Mesenchymal stem cell (in vitro differentiated cells and primary cell): ENCODE data around the gene CDC42EP1. TPM values are rescaled to one million over a fixed set of nuclear protein-coding genes. Genes with fewer than 3 reads are reported as not detected.

Experiments
- DNase-seq: peaks from one replicate; pipeline ENCODE4 v3.0.0-alpha.2; 2013
- H2AFZ ChIP-seq: one replicate; pipeline ENCODE4 v1.6.1; 2013; ENCODE audit warnings: low read depth, mild to moderate bottlenecking, control low read depth, inconsistent platforms, low read length, moderate library complexity
- H2AK5ac ChIP-seq: 2 replicates; pipeline ENCODE4 v1.6.1; 2013; ENCODE audit warnings: low read length, moderate library complexity, mild to moderate bottlenecking, inconsistent platforms; ENCODE audit not compliant: severe bottlenecking
- H2BK120ac ChIP-seq: one replicate; pipeline ENCODE4 v1.6.1; 2013; ENCODE audit warnings: low read depth, mild to moderate bottlenecking, inconsistent platforms, low read length, moderate library complexity
- H2BK12ac ChIP-seq, 2 experiments: one replicate each; pipeline ENCODE4 v1.6.1; 2013; ENCODE audit warnings: inconsistent platforms in 2 of 2, low read length in 2 of 2, mild to moderate bottlenecking in 2 of 2, moderate library complexity in 2 of 2, control low read depth in 1 of 2
- H2BK15ac ChIP-seq: one replicate; pipeline ENCODE4 v1.6.1; 2013; ENCODE audit warnings: mild to moderate bottlenecking, low read depth, inconsistent platforms; ENCODE audit not compliant: poor library complexity, severe bottlenecking
- H2BK5ac ChIP-seq: 2 replicates; pipeline ENCODE4 v1.6.1; 2013; ENCODE audit warnings: low read depth, mild to moderate bottlenecking, low read length, control low read depth, inconsistent platforms; ENCODE audit not compliant: poor library complexity, severe bottlenecking
- H3K14ac ChIP-seq, 2 experiments: one replicate each; pipeline ENCODE4 v1.6.1; 2013; ENCODE audit warnings: inconsistent platforms in 2 of 2, low read length in 2 of 2, control low read depth in 1 of 2, mild to moderate bottlenecking in 1 of 2, moderate library complexity in 1 of 2
- H3K18ac ChIP-seq, 2 experiments: one replicate each; pipeline ENCODE4 v1.6.1; 2013; ENCODE audit warnings: inconsistent platforms in 2 of 2, low read length in 2 of 2, control low read depth in 1 of 2, low read depth in 1 of 2, mild to moderate bottlenecking in 1 of 2
- H3K23ac ChIP-seq, 2 experiments: one replicate each; pipeline ENCODE4 v1.6.1; 2013; ENCODE audit warnings: inconsistent platforms in 2 of 2, low read length in 2 of 2, mild to moderate bottlenecking in 2 of 2, moderate library complexity in 2 of 2, control low read depth in 1 of 2
- H3K27ac ChIP-seq: 2 replicates; pipeline ENCODE4 v1.5.1; 2013; ENCODE audit warnings: mild to moderate bottlenecking, moderate library complexity, low read length, control low read depth, inconsistent platforms; ENCODE audit not compliant: poor library complexity, severe bottlenecking
- H3K27me3 ChIP-seq, 2 experiments: 2 replicates each; pipeline versions ENCODE4 v1.6.1 to v1.7.0; 2013; ENCODE audit warnings: low read length in 2 of 2, mild to moderate bottlenecking in 2 of 2, moderate library complexity in 2 of 2, control low read depth in 1 of 2, inconsistent platforms in 1 of 2; ENCODE audit not compliant: control insufficient read depth in 1 of 2, insufficient read depth in 1 of 2
- H3K36me3 ChIP-seq, 2 experiments: 2 replicates each; pipeline versions ENCODE4 v1.6.1 to v1.7.0; 2013; ENCODE audit warnings: low read length in 2 of 2, control low read depth in 1 of 2, inconsistent platforms in 1 of 2, low read depth in 1 of 2, mild to moderate bottlenecking in 1 of 2; ENCODE audit not compliant: insufficient read depth in 2 of 2, control insufficient read depth in 1 of 2
- H3K4ac ChIP-seq, 2 experiments: one replicate each; pipeline ENCODE4 v1.6.1; 2013; ENCODE audit warnings: inconsistent platforms in 2 of 2, low read length in 2 of 2, mild to moderate bottlenecking in 2 of 2, moderate library complexity in 2 of 2, control low read depth in 1 of 2, low read depth in 1 of 2
- H3K4me1 ChIP-seq: 2 replicates; pipeline ENCODE4 v1.6.1; 2013; ENCODE audit warnings: low read depth, low read length, control low read depth; ENCODE audit not compliant: control insufficient read depth, insufficient read depth
- H3K4me2 ChIP-seq: 2 replicates; pipeline ENCODE4 v1.6.1; 2013; ENCODE audit warnings: low read length, mild to moderate bottlenecking, inconsistent platforms; ENCODE audit not compliant: poor library complexity, severe bottlenecking
- H3K4me3 ChIP-seq, 2 experiments: 2 replicates each; pipeline versions ENCODE4 v1.5.1 to v1.7.0; 2013; ENCODE audit warnings: low read length in 2 of 2, mild to moderate bottlenecking in 2 of 2, control low read depth in 1 of 2, low read depth in 1 of 2; ENCODE audit not compliant: insufficient read depth in 1 of 2
- H3K79me1 ChIP-seq: replicated peaks from 2 replicates; pipeline ENCODE4 v1.6.1; 2013; ENCODE audit warnings: mild to moderate bottlenecking, control low read depth, low read length, inconsistent platforms; ENCODE audit not compliant: poor library complexity, severe bottlenecking
- H3K9ac ChIP-seq: 2 replicates; pipeline ENCODE4 v1.7.0; 2013; ENCODE audit warnings: mild to moderate bottlenecking, low read length, moderate library complexity
- H3K9me3 ChIP-seq: 2 replicates; pipeline ENCODE4 v1.7.0; 2013; ENCODE audit warnings: mild to moderate bottlenecking, low read length; ENCODE audit not compliant: control insufficient read depth
- H4K8ac ChIP-seq: one replicate; pipeline ENCODE4 v1.6.1; 2013; ENCODE audit warnings: inconsistent platforms, mild to moderate bottlenecking, low read length, moderate library complexity
- H4K91ac ChIP-seq: one replicate; pipeline ENCODE4 v1.6.1; 2013; ENCODE audit warnings: mild to moderate bottlenecking, low read length, inconsistent platforms
- WGBS: methylation state at CpG from one replicate; pipeline ENCODE4 v1.1.7; 2013; ENCODE audit warnings: mixed read lengths; 5-methylcytosine and 5-hydroxymethylcytosine counted together
- polyA plus RNA-seq, 2 experiments: library from polyadenylated mRNA; stranded (reverse); fragments of 200-250 nt; gene quantifications; one replicate each; pipeline ENCODE4 v1.2.3, GENCODE V29; 2013

Gene CDC42EP1, protein sequence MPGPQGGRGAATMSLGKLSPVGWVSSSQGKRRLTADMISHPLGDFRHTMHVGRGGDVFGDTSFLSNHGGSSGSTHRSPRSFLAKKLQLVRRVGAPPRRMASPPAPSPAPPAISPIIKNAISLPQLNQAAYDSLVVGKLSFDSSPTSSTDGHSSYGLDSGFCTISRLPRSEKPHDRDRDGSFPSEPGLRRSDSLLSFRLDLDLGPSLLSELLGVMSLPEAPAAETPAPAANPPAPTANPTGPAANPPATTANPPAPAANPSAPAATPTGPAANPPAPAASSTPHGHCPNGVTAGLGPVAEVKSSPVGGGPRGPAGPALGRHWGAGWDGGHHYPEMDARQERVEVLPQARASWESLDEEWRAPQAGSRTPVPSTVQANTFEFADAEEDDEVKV
- polyA plus RNA-seq (2013, experiment 1 of 2): 117 TPM
- polyA plus RNA-seq (2013, experiment 2 of 2): 113 TPM

DNA sequence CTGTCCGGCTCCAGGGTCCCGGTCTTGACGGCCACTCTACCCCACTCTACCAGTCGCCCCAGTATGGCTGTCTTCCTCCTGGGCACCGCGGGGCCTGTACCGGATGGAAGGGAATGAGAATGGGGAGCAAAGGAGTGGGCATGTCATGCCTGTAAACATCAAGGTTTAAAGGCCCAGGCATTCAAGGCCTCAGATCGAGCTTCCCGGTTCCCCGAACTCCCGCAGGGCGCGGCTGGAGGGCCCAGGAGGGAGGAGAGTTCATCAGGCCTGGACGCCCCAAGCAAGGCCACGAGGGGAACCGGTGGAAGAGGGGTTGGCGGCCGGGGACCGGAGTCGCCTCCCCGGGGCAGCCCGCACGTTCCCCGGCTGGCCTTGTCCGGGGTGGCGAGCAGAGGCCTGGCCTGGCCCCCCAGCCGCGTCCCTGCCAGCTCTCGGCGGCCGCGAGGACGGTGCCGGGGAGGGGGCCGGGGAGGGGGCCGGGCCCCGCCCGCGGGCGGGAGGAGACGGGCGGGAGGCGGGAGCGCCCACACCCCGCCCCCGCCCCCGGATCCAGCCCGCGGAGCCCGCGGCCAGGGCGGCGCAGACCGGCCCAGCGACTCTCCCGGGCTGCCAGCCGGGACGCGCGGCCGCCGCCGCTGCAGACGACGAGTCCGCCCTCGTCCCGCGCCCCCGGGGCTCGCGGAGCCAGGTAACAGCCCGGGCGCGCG, at the start of gene CDC42EP1:
TSS of gene CDC42EP1 (plus strand) at position 580 of the 707 bp plus-strand sequence. CDS start 5,870 bp downstream, outside the sequence.
- no peaks in the 10 kb centered on the region for H3K27me3 ChIP-seq
- H2AFZ ChIP-seq: no peak within 1 kb of the TSS
- peak within 1 kb of the TSS; percentile 98 for H4K91ac ChIP-seq
- peak within 1 kb of the TSS; percentile 1 to 91 for H3K23ac ChIP-seq
- no peaks in the 10 kb centered on the region for H3K9me3 ChIP-seq
- 1% methylated on average over 29 of the region's 76 CpGs for WGBS
- H2AK5ac ChIP-seq: peak within 1 kb of the TSS; percentile 54
- DNase-seq: peak; percentile 64
- H3K4me1 ChIP-seq: peaks cover 56% of the 10 kb centered on the region
- peak within 1 kb of the TSS; percentile 71 to 96 for H3K4me3 ChIP-seq
- H2BK15ac ChIP-seq: peak within 1 kb of the TSS; percentile 94
- H2BK5ac ChIP-seq: peak within 1 kb of the TSS; percentile 100
- peaks cover 4% of the 10 kb centered on the region for H3K79me1 ChIP-seq
- peak within 1 kb of the TSS; percentile 94 to 98 for H3K18ac ChIP-seq
- H3K9ac ChIP-seq: peak within 1 kb of the TSS; percentile 96
- peak within 1 kb of the TSS; percentile 100 for H2BK120ac ChIP-seq
- H3K27ac ChIP-seq: peak within 1 kb of the TSS; percentile 97
- peak within 1 kb of the TSS; percentile 97 for H4K8ac ChIP-seq
- H3K4me2 ChIP-seq: peak within 1 kb of the TSS; percentile 86
- peak within 1 kb of the TSS; percentile 85 to 99 for H2BK12ac ChIP-seq
- H3K4ac ChIP-seq: peak within 1 kb of the TSS; percentile 92 to 98
- H3K36me3 ChIP-seq: peaks cover 5 to 14% of the 10 kb centered on the region in 2 experiments
- peak within 1 kb of the TSS; percentile 39 to 97 for H3K14ac ChIP-seq

DNA sequence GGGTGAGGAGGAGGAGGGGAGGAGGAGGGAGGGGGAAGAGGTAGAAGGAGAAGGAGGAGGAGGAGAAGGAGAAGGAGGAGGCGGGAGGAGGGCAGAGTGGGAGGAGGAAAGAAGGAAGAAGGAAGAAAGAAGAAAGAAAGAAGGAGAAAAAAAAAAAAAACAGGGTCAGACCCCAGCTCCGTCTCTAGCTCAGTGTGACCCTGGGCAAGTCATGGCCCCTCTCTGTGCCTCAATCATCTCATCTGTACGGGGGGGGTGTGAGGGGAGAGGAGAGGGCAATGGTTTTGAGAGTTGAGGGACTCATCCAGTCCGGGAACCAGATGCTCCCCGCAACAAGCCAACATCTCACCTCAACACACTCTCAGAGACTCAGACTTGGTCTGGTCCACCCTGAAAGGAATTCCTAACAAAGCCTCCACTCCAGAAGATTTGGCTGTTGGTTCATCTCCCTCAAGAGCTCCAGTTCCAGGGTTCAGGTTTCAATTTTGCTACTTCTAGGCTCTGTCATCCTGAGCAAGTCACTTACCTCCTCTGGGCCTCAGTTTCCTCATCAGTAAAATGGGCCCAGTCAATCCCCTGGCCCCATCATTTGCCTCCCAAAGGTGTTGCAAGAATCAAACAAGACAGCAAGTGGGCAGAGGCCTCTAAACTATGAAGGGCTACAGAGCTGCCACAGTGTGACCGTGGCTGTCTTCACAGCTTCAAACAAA, 48.7 kb upstream of the CDC42EP1 start:
- Histone ChIP-seq H2AFZ (no peak overlapping the region), H3K4me1 (peaks cover 53% of the 10 kb centered on the region), H3K18ac (peak overlapping the region; percentile 80 to 81), H3K27me3 (no peaks in the 10 kb centered on the region), H3K14ac (peak overlapping the region in 1 of 2 experiments; percentile 93), H2BK12ac (peak overlapping the region in 1 of 2 experiments; percentile 91), H3K4me2 (peak overlapping the region; percentile 3), H3K23ac (no peak overlapping the region), H3K36me3 (peaks cover 46 to 66% of the 10 kb centered on the region in 2 experiments), H3K9ac (peak overlapping the region; percentile 21), H3K4me3 (peak overlapping the region in 1 of 2 experiments; percentile 17), H4K91ac (no peak overlapping the region), H4K8ac (peak overlapping the region; percentile 78), H3K9me3 (peaks cover 3% of the 10 kb centered on the region), H3K27ac (peak overlapping the region; percentile 93), H3K4ac (peak overlapping the region in 1 of 2 experiments; percentile 13), H2BK120ac (no peak overlapping the region), H2BK15ac (no peak overlapping the region), H3K79me1 (peaks cover 36% of the 10 kb centered on the region), H2AK5ac (peak overlapping the region; percentile 89), H2BK5ac (peak overlapping the region; percentile 54)
- 91% methylated on average over 3 of the region's 6 CpGs for WGBS
- DNase-seq: no peak

DNA sequence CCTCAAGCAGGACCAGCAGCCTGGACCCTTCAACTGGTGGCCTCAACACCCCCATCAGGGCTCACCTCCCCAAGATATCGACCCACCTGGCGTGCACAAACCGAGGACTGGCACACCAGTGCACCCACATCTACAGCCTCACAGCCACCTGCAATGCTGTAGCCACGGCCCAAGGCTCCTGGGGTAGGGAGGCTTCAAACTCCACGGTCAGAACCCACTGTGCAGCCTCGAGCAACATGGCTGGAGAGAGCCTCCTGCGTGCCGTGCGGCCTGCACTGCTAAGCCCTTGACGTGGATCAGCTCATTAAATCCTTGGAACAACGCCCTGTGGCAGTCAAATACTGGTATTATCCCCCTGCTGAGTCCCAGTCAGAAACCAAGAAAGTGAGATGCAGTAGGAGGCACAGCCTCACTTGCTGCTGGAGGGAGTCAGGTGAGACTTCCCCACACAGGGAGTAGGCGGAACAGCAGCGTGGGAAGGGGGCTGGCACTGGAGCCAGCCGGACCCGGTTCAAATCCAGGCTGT, 45.7 kb upstream of the CDC42EP1 start:
- peaks cover 6% of the 10 kb centered on the region for H3K9me3 ChIP-seq
- no peak overlapping the region for H2BK15ac ChIP-seq
- no peak overlapping the region for H3K4ac ChIP-seq
- H3K14ac ChIP-seq: peak overlapping the region in 1 of 2 experiments; percentile 28
- peaks cover 12% of the 10 kb centered on the region for H3K79me1 ChIP-seq
- H3K4me3 ChIP-seq: no peak overlapping the region
- peak overlapping the region; percentile 94 for H2AK5ac ChIP-seq
- H3K23ac ChIP-seq: peak overlapping the region in 1 of 2 experiments; percentile 63
- H4K8ac ChIP-seq: no peak overlapping the region
- DNase-seq: no peak
- H2BK120ac ChIP-seq: no peak overlapping the region
- H3K18ac ChIP-seq: peak overlapping the region in 1 of 2 experiments; percentile 23
- peaks cover 48% of the 10 kb centered on the region for H3K4me1 ChIP-seq
- no peak overlapping the region for H2BK5ac ChIP-seq
- H3K36me3 ChIP-seq: peaks cover 33 to 36% of the 10 kb centered on the region in 2 experiments
- no peak overlapping the region for H2BK12ac ChIP-seq
- no peaks in the 10 kb centered on the region for H3K27me3 ChIP-seq
- H2AFZ ChIP-seq: peak overlapping the region; percentile 42
- peak overlapping the region; percentile 15 for H3K27ac ChIP-seq
- 93% methylated on average over 15 of the region's 15 CpGs for WGBS
- no peak overlapping the region for H4K91ac ChIP-seq
- no peak overlapping the region for H3K9ac ChIP-seq
- peak overlapping the region; percentile 8 for H3K4me2 ChIP-seq
